Endothelial cell of umbilical vein (primary cell): ENCODE data around the gene NID2.

ENCODE experiments used
- CTCF ChIP-seq, 2 donors: IDR thresholded peaks; 1 replicate in 1 of 2; 2 replicates in 1 of 2; pipeline ENCODE4 v1.5.1; 2011; ENCODE audit warnings: low read length in 2 of 2, mild to moderate bottlenecking in 2 of 2, moderate library complexity in 2 of 2, control low read depth in 1 of 2, inconsistent platforms in 1 of 2, low read depth in 1 of 2; ENCODE audit not compliant: insufficient read depth in 1 of 2; ENCODE audit errors: extremely low read depth in 1 of 2
- EZH2 ChIP-seq: IDR thresholded peaks from 2 replicates; pipeline ENCODE4 v1.6.1; 2012; ENCODE audit warnings: borderline replicate concordance, low read depth, mild to moderate bottlenecking, moderate library complexity, low read length, inconsistent platforms; ENCODE audit not compliant: severe bottlenecking
- JUN ChIP-seq: IDR thresholded peaks from 2 replicates; pipeline ENCODE4 v1.6.1; 2011; ENCODE audit warnings: borderline replicate concordance, low read depth; ENCODE audit not compliant: insufficient read length, insufficient read depth
- MAX ChIP-seq: IDR thresholded peaks from 2 replicates; pipeline ENCODE4 v1.6.1; 2011; ENCODE audit not compliant: insufficient read depth, insufficient read length
- POLR2A ChIP-seq: IDR thresholded peaks from 2 replicates; pipeline ENCODE4 v1.6.1; 2012; ENCODE audit warnings: low read depth, mild to moderate bottlenecking, control low read depth, low read length
- POLR2AphosphoS5 ChIP-seq: IDR thresholded peaks from 2 replicates; pipeline ENCODE4 v1.6.1; 2012; ENCODE audit warnings: low read depth, mild to moderate bottlenecking, control low read depth, low read length, moderate library complexity; ENCODE audit not compliant: insufficient read depth

GRCh38 chr14:51960866-51961265, 108.0 kb downstream of the NID2 start:
- TF ChIP-seq CTCF (IDR thresholded peaks at IDR 0.05; ENCODE audit: extremely low read depth in 1 of 2, insufficient read depth in 1 of 2, low read depth in 1 of 2, low read length in 2 of 2) (no peak), JUN (no peak), MAX (no peak), POLR2A (no peak), EZH2 (no peak), POLR2AphosphoS5 (no peak)
